PC-9 (cell line): ENCODE data around the gene SKA1. TPM values are rescaled to one million over a fixed set of nuclear protein-coding genes. Genes with fewer than 3 reads are reported as not detected.

Source experiments
- BruUV-seq: library from RNA; stranded (reverse); fragments of 400-500 nt; replicated peaks from 2 replicates; lab custom pipeline; 2021; lab: Mats Ljungman, UMichigan
- CTCF ChIA-PET: fragments of 300-600 bp; sonication (Branson Sonifier 250); formaldehyde crosslinking; loops from one replicate; lab custom pipeline; 2022; ENCODE audit warnings: antibody characterized with exemption; lab: Charles Lee
- POLR2A ChIA-PET: fragments of 300-600 bp; sonication (Branson Sonifier 250); formaldehyde crosslinking; loops from one replicate; lab custom pipeline; 2022; ENCODE audit warnings: antibody characterized with exemption; ENCODE audit not compliant: unreplicated experiment; lab: Charles Lee
- DNase-seq, 2 experiments: peaks; one replicate each; pipeline versions ENCODE4 v3.0.0 to v3.0.0-alpha.2; 2015 to 2022; ENCODE audit warnings: mixed read lengths in 1 of 2
- H2AFZ ChIP-seq: fragments of 200-600 bp; sonication (generic); 2 replicates; pipeline ENCODE4 v1.8.1; 2017; ENCODE audit warnings: antibody characterized with exemption
- H3F3A ChIP-seq: fragments of 200-600 bp; sonication (generic); 2 replicates; pipeline ENCODE4 v1.8.1; 2017; ENCODE audit warnings: antibody characterized with exemption, mild to moderate bottlenecking, low read depth; ENCODE audit not compliant: insufficient read depth
- H3K27ac ChIP-seq: fragments of 200-600 bp; sonication (generic); 2 replicates; pipeline ENCODE4 v1.6.1; 2016; ENCODE audit warnings: mixed run types
- H3K27me3 ChIP-seq: fragments of 200-600 bp; sonication (generic); 2 replicates; pipeline ENCODE4 v1.6.1; 2016; ENCODE audit warnings: low read depth, mixed run types; ENCODE audit not compliant: insufficient read depth
- H3K36me3 ChIP-seq: fragments of 200-600 bp; sonication (generic); 2 replicates; pipeline ENCODE4 v1.6.1; 2016; ENCODE audit warnings: low read depth, mixed run types
- H3K4me1 ChIP-seq: fragments of 200-600 bp; sonication (generic); replicated peaks from 2 replicates; pipeline ENCODE4 v1.6.1; 2016; ENCODE audit warnings: mixed run types; ENCODE audit not compliant: insufficient read depth
- H3K4me2 ChIP-seq: fragments of 200-600 bp; sonication (generic); 2 replicates; pipeline ENCODE4 v1.6.1; 2017; ENCODE audit warnings: mixed run types
- H3K4me3 ChIP-seq: fragments of 200-600 bp; sonication (generic); 2 replicates; pipeline ENCODE4 v1.6.1; 2016; ENCODE audit warnings: mixed run types
- H3K79me2 ChIP-seq: fragments of 200-600 bp; sonication (generic); 2 replicates; pipeline ENCODE4 v1.6.1; 2017; ENCODE audit warnings: low read depth, mixed run types
- H3K9me2 ChIP-seq: fragments of 200-600 bp; sonication (generic); 2 replicates; pipeline ENCODE4 v1.8.1; 2017; ENCODE audit warnings: mild to moderate bottlenecking; ENCODE audit not compliant: insufficient read depth
- H3K9me3 ChIP-seq: fragments of 200-600 bp; sonication (generic); 2 replicates; pipeline ENCODE4 v1.8.1; 2016; ENCODE audit warnings: low read depth; ENCODE audit not compliant: insufficient read depth
- H4K20me1 ChIP-seq: fragments of 200-600 bp; sonication (generic); 2 replicates; pipeline ENCODE4 v1.8.1; 2017; ENCODE audit not compliant: insufficient read depth
- CTCF ChIP-seq: fragments of 200-600 bp; sonication (generic); conservative IDR thresholded peaks from 2 replicates; pipeline ENCODE4 v1.6.1; 2017; ENCODE audit warnings: mixed run types, antibody characterized with exemption, mild to moderate bottlenecking, moderate library complexity
- EZH2 ChIP-seq: fragments of 200-600 bp; sonication (generic); IDR thresholded peaks from 2 replicates; pipeline ENCODE4 v1.8.0; 2017; ENCODE audit warnings: antibody characterized with exemption, low read depth
- intact Hi-C: fragments of 100-400 bp; cut with micrococcal nuclease; formaldehyde crosslinking; loops from one replicate; pipeline ENCODE4 v1.10.0; 2022; ENCODE audit not compliant: unreplicated experiment
- total RNA-seq: library from RNA; stranded (reverse); gene quantifications from 2 replicates; pipeline ENCODE4 v1.2.3, GENCODE V29; 2021

The SKA1 gene
- total RNA-seq, 1 experiment from 2014 or later = 18.3 TPM

GRCh38 chr18:50350699-50351098 lies 24.1 kb upstream of the SKA1 start:
- intact Hi-C loops = no loop called here
- Histone ChIP-seq H3K27ac (no peak overlapping the region), H3K79me2 (no peaks in the 10 kb centered on the region), H3K9me2 (no peaks in the 10 kb centered on the region), H3F3A (no peaks in the 10 kb centered on the region), H3K27me3 (no peaks in the 10 kb centered on the region; the same call in 1 of the 2 replicates), H3K9me3 (no peaks in the 10 kb centered on the region), H3K4me2 (no peak overlapping the region), H3K4me3 (no peak overlapping the region), H4K20me1 (no peaks in the 10 kb centered on the region), H3K36me3 (no peaks in the 10 kb centered on the region), H3K4me1 (peaks cover under 1% of the 10 kb centered on the region; the same call in 1 of the 2 replicates), H2AFZ (no peak overlapping the region)
- CTCF ChIA-PET = no interaction called here
- POLR2A ChIA-PET = no interaction called here
- TF ChIP-seq EZH2 = no peak
- TF ChIP-seq CTCF = no peak
- no TSS peak for BruUV-seq
- no peak for DNase-seq

GRCh38 chr18:50356036-50356945 lies 18.6 kb upstream of the SKA1 start:
- Histone ChIP-seq H2AFZ (0 out of 2 replicates have a peak overlapping the region, but pooled peaks have one; percentile 36), H3K4me3 (no peak overlapping the region), H3K9me3 (no peaks in the 10 kb centered on the region), H3K36me3 (no peaks in the 10 kb centered on the region), H4K20me1 (no peaks in the 10 kb centered on the region), H3K27me3 (no peaks in the 10 kb centered on the region), H3K4me2 (0 out of 2 replicates have a peak overlapping the region, but pooled peaks have one; percentile 11), H3K27ac (no peak overlapping the region), H3K4me1 (peaks cover 10% of the 10 kb centered on the region), H3F3A (no peaks in the 10 kb centered on the region), H3K79me2 (no peaks in the 10 kb centered on the region), H3K9me2 (no peaks in the 10 kb centered on the region)
- intact Hi-C loops = loop anchor here (5.0 kb wide), 2 partner anchors 139 to 844 kb away; no protein-coding TSS in a partner anchor
- TF ChIP-seq EZH2 = no peak
- no peak for TF ChIP-seq CTCF
- BruUV-seq = no TSS peak
- DNase-seq = no peak
- ChIA-PET CTCF (interaction anchor here (0.5 to 1.2 kb wide), 6 partner anchors 49 to 813 kb away, joined by 3 to 6 read pairs (median 4); no protein-coding TSS in a partner anchor), POLR2A (interaction anchor here (0.7 kb wide), 1 partner anchor 72 kb away, joined by 5 read pairs; no protein-coding TSS in a partner anchor)

GRCh38 chr18:50358844-50359243 lies 16.0 kb upstream of the SKA1 start:
- Histone ChIP-seq H3K79me2 (no peaks in the 10 kb centered on the region), H3F3A (no peaks in the 10 kb centered on the region), H4K20me1 (no peaks in the 10 kb centered on the region), H3K27ac (no peak overlapping the region), H3K9me3 (no peaks in the 10 kb centered on the region), H2AFZ (no peak overlapping the region), H3K4me3 (no peak overlapping the region), H3K9me2 (no peaks in the 10 kb centered on the region), H3K36me3 (no peaks in the 10 kb centered on the region), H3K27me3 (no peaks in the 10 kb centered on the region), H3K4me1 (peaks cover 10% of the 10 kb centered on the region), H3K4me2 (no peak overlapping the region)
- intact Hi-C loops = loop anchor here (5.0 kb wide), 2 partner anchors 142 to 847 kb away; no protein-coding TSS in a partner anchor
- DNase-seq = no peak
- CTCF ChIA-PET = no interaction called here
- BruUV-seq = no TSS peak
- no peak for TF ChIP-seq EZH2
- TF ChIP-seq CTCF = no peak
- POLR2A ChIA-PET = no interaction called here
